Inferior parietal cortex (tissue), 1 donor: ENCODE measurements around the gene MYO6.
A peak's percentile ranks its signal among the peaks of the same experiment; 100 is the strongest.
"Not testable (repeated sequence)": the region's sequence is repeated elsewhere in the genome, so short reads cannot be mapped to it uniquely, and the experiment has no call there.

Experiments used
- DNase-seq: peaks from one replicate; pipeline ENCODE4 v3.0.0-alpha.2; 2016; ENCODE audit errors: extremely low spot score

The MYO6 gene

GRCh38 chr6:75892384-75892783 is 143.3 kb downstream of the MYO6 start:
- no peak for DNase-seq

- DNase-seq, result peak; percentile 92
These were observed 144.2 kb downstream of the MYO6 start for GRCh38 chr6:75893058-75893775.

DNA sequence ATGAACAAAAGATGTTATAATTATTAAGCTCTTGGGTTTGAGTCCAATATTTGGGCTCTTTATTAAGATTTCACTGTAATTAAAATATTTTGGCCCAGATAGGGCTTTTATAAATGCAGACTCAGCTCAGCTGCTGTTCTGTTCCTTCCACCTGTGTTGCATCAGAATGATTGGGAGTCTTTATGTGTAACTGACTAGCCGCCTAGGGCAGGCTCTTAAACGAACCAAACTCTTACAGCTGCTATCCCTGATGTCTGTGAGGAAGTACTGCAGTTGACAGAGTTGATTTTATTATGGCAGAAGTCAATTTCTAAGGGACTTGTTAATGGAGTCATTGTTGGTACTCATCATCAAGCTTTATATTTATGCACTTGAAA is 144.7 kb downstream of the MYO6 start:
- DNase-seq, result no peak

DNA sequence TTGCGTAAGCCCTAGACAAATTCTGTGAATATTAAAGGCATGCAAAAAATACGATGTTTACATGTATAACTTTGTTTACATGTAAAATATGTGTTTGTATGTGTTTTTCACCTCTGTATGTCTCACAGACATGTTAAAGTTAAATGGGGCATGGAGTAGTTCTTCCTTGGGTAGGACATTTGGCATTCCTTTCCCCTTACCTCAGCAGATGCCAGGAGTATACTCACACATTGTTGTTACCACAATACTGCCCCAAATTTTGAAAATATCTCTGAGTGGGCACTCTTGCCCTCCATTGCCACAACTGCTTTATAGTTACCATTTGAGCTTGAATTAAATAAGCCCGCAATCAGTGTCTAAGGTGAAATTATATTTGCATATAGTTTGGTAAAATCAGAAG is 147.5 kb downstream of the MYO6 start:
- no peak for DNase-seq

DNA sequence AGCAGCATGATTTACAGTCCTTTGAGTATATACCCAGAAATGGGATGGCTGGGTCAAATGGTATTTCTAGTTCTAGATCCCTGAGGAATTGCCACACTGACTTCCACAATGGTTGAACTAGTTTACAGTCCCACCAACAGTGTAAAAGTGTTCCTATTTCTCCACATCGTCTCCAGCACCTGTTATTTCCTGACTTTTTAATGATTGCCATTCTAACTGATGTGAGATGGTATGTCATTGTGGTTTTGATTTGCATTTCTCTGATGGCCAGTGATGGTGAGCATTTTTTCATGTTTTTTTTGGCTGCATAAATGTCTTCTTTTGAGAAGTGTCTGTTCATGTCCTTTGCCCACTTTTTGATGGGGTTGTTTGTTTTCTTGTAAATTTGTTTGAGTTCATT is 151.2 kb downstream of the MYO6 start:
- DNase-seq, result not testable (repeated sequence)

DNA sequence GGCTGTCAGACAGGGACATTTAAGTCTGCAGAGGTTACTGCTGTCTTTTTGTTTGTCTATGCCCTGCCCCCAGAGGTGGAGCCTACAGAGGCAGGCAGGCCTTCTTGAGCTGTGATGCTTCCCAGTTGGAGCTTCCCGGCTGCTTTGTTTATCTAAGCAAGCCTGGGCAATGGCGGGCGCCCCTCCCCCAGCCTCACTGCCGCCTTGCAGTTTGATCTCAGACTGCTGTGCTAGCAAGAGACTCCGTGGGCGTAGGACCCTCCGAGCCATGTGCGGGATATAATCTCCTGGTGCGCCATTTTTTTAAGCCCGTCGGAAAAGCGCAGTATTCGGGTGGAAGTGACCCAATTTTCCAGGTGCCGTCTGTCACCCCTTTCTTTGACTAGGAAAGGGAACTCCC is 156.1 kb downstream of the MYO6 start:
- not testable (repeated sequence) for DNase-seq

- no peak for DNase-seq
These were observed 157.8 kb downstream of the MYO6 start for GRCh38 chr6:75906871-75907270.

- DNase-seq, result no peak
These were observed 158.4 kb downstream of the MYO6 start for GRCh38 chr6:75907444-75907843.

GRCh38 chr6:75913040-75913439 is 164.0 kb downstream of the MYO6 start:
- no peak for DNase-seq

DNA sequence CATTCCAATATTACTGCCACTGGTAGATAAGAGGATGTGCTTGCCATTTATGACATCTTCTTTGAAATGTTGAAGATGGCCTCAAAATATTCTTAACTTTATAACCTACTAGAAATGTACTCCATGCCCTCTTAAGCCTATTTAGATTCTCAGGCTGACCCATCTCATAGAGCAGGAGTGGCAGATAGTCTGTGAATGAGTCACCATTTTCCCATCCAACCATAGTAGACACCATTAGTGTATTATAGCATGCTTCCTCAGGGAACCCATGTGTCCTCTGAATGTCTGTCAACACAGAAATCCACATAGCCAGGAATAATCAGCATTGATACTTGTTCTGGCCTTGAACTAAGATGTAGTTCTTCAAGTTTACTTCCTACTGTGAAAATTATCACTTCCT is 173.2 kb downstream of the MYO6 start:
- no peak for DNase-seq

- DNase-seq, result no peak
These were observed 177.5 kb downstream of the MYO6 start for GRCh38 chr6:75926293-75927168.

- DNase-seq, result no peak
These were observed 182.1 kb downstream of the MYO6 start for GRCh38 chr6:75931011-75931680.

GRCh38 chr6:75932067-75932466 is 183.0 kb downstream of the MYO6 start:
- peak; percentile 58 for DNase-seq

DNA sequence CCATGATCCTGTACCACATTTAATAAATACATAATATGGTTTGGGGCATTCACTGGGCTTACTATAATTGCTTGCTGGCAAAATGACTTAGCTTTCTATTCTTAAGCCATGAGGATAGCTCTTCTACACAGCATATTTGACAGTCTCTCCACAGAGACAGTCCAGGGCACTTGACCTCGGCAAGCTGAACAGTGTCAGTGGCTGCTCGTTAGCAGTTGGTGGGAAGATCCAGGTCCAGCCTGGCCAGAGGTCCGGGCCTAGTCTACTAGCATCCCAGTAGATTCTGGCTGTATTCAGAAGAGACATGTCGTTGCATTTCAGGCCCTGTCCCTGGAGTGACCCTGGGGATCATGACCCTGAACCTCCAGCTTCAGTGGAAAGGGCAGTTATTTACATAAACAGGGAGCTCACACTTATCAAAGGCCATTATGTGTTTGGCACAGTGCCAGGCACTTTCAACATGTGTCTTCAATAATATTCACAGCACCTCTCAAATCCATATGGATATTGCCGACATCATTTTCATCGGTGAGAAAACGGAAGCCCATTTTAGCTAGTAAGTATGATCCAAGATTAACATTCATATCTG is 184.4 kb downstream of the MYO6 start:
- DNase-seq, result no peak

- peak; percentile 88 for DNase-seq
These were observed 185.8 kb downstream of the MYO6 start for GRCh38 chr6:75934643-75935472.

- DNase-seq, result no peak
These were observed 186.4 kb downstream of the MYO6 start for GRCh38 chr6:75935473-75935793.

DNA sequence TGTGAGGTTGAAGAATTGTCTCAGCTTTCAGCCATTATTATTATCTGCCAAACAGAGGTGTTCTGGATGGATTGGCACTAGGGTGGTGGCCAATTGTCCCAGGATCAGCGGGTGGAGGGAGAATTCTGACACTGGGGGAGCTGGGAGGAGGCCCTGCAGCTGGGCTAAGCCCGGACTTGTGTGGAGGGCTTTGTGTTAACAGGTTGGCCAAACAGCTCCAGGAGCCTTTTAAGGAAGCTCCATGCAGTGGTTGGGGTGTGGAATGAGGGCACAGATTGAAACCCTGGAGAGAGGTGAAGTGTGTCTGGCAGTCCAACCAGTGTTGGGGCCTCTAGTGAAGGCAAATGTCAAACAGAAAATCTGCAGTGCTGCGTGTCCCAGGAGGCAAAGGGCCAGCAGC is 187.6 kb downstream of the MYO6 start:
- DNase-seq, result no peak

- no peak for DNase-seq
These were observed 188.8 kb downstream of the MYO6 start for GRCh38 chr6:75937846-75938245.

GRCh38 chr6:75940564-75940963 is 191.5 kb downstream of the MYO6 start:
- no peak for DNase-seq

- no peak for DNase-seq
These were observed 192.5 kb downstream of the MYO6 start for GRCh38 chr6:75941509-75941908.

DNA sequence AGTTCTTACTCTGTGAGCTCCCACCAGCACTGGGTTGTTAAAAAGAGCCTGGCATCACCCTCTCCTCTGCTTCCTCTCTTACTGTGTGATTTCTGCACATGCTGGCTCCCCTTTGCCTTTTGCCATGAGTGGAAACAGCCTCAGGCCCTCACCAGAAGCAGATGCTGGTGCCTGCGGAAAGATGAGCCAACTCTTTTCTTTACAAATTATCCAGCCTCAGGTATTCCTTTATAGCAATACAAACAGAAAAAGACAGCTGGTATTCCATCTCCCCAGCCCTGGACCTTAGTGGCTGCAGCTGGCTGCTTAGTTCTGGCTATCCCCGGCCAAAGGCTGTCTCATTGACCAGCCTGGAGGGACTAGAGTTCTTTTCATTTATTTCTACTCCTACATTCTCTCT is 194.3 kb downstream of the MYO6 start:
- no peak for DNase-seq
